Testis (tissue), 3 donors: ENCODE data around the gene COTL1. TPM values are rescaled to one million over a fixed set of nuclear protein-coding genes. Genes with fewer than 3 reads are reported as not detected.

Source experiments
- DNase-seq: peaks from one replicate; pipeline ENCODE4 v3.0.0-alpha.2; 2019
- H3K27ac ChIP-seq, 2 donors: fragments of 200-600 bp; sonication (generic); one replicate each; pipeline ENCODE4 v1.5.1; 2019
- H3K27me3 ChIP-seq: fragments of 200-600 bp; sonication (generic); one replicate; pipeline ENCODE4 v1.5.1; 2019
- H3K36me3 ChIP-seq: fragments of 200-600 bp; sonication (generic); one replicate; pipeline ENCODE4 v1.5.1; 2017; ENCODE audit warnings: low read depth; ENCODE audit errors: missing control alignments
- H3K4me1 ChIP-seq: fragments of 200-600 bp; sonication (generic); one replicate; pipeline ENCODE4 v1.5.1; 2019
- H3K4me3 ChIP-seq, 2 donors: fragments of 200-600 bp; sonication (generic); one replicate each; pipeline ENCODE4 v1.5.1; 2017 to 2019
- H3K9me3 ChIP-seq: fragments of 200-600 bp; sonication (generic); one replicate; pipeline ENCODE4 v1.5.1; 2017
- POLR2A ChIP-seq: fragments of 450-650 bp; IDR thresholded peaks from one replicate; pipeline ENCODE4 v1.6.1; 2017; ENCODE audit warnings: antibody characterized with exemption, mild to moderate bottlenecking, moderate library complexity
- WGBS, 2 donors: methylation state at CpG; one replicate each; pipeline ENCODE4 v1.1.5; 2018; 5-methylcytosine and 5-hydroxymethylcytosine counted together
- intact Hi-C: fragments of 100-400 bp; cut with DNase I; formaldehyde crosslinking; loops from one replicate; pipeline ENCODE4 v1.15.1; 2023; ENCODE audit warnings: low total_unique reads
- polyA plus RNA-seq: library from polyadenylated mRNA; stranded (reverse); fragments of 350-450 nt; fragmentation: Illumina TruSeq; extraction: RNeasy Lipid Tissue Mini Kit (QIAGEN cat#74804); gene quantifications from one replicate; pipeline ENCODE4 v1.2.3, GENCODE V29; 2014; ENCODE audit warnings: low read depth, low replicate concordance; ENCODE audit not compliant: insufficient read depth
- total RNA-seq, 2 donors: library from RNA; depleted of rRNA; stranded (reverse); fragments of >200 nt; gene quantifications; one replicate each; pipeline ENCODE4 v1.2.3, GENCODE V29; 2016
- TF ChIP-seq, protein P1 (sequence below), 3 experiments: fragments of 450-650 bp in 2 of 3; fragments of 200-600 bp in 1 of 3; sonication (generic) in 1 of 3; IDR thresholded peaks; one replicate each; pipeline ENCODE4 v1.5.1; 2016 to 2019; ENCODE audit warnings: antibody characterized with exemption in 3 of 3, mild to moderate bottlenecking in 2 of 3, moderate library complexity in 1 of 3

COTL1 gene
- total and polyA plus RNA-seq, 3 donors from 2014 or later: 56.9 to 124 (median 61.9) TPM

DNA sequence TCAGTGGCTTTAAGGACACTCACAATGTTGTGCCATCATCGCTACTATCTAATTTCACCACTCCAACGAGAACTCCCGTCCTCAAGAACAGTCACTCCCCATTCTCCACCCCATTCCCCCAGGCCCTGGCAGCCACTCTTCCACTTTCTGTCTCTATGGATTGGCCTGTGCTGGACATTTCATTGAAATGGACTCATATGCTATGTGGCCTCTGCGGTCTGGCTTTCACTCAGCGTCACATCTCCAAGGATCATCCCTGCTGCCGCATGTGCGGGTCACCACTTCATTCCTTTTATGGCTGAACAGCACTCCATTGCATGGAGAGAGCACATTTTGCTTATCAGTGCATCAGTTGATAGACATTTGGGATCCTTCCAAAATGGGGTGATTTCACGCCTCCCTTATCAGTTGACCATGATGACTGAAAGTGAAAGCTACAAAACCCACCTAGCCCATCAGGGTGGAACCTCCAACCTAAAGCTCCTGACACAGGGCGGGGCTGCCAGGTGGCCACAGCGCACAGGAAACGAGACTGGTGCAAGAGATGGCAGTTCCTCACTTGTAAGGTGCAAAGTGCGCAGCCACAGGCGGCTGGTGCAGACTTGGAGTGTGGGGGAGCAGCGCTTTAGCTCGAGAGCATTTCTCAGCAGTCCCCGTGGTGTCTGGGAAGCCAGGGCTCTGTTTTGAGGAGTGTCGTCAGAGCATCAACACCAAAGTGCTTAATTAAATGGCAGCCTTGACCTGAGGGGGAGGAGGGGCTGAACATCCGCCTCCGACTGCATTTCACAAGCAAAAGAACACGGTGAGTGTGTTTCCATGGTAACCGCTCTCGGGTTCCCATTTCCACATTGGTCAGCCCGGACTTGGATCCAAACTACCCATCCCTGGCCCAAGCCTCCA is 23.8 kb downstream of the COTL1 start:
- WGBS, 2 donors: 62 to 80% methylated on average over 20 to 23 of the region's 23 CpGs
- Histone ChIP-seq H3K4me3 (no peak overlapping the region), H3K27me3 (no peaks in the 10 kb centered on the region), H3K9me3 (no peaks in the 10 kb centered on the region), H3K4me1 (peaks cover 6% of the 10 kb centered on the region), H3K27ac (no peak overlapping the region), H3K36me3 (no peaks in the 10 kb centered on the region)
- TF ChIP-seq, protein P1, sequence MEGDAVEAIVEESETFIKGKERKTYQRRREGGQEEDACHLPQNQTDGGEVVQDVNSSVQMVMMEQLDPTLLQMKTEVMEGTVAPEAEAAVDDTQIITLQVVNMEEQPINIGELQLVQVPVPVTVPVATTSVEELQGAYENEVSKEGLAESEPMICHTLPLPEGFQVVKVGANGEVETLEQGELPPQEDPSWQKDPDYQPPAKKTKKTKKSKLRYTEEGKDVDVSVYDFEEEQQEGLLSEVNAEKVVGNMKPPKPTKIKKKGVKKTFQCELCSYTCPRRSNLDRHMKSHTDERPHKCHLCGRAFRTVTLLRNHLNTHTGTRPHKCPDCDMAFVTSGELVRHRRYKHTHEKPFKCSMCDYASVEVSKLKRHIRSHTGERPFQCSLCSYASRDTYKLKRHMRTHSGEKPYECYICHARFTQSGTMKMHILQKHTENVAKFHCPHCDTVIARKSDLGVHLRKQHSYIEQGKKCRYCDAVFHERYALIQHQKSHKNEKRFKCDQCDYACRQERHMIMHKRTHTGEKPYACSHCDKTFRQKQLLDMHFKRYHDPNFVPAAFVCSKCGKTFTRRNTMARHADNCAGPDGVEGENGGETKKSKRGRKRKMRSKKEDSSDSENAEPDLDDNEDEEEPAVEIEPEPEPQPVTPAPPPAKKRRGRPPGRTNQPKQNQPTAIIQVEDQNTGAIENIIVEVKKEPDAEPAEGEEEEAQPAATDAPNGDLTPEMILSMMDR (IDR thresholded peaks at IDR 0.05): no peak
- no peak for TF ChIP-seq POLR2A
- peak; percentile 45 for DNase-seq
- intact Hi-C loops: no loop called here

DNA sequence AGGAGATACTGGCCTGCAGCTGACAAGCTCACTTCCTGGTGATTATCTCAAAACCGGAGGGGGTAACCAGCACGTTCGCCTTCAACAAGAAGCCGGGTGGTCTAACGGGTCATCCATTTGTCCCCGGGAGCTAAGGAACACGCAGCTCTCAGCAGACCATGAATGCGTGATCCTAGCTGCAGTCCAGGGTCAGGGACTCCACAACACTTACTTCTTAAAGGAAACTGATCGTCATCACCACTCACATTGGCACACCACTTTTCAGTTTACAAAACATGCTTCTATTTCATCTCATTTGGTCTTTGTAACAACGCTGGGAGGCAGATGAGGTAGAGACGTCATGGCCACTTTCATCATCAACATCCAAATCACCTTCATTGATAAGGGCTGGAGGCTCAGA is 25.2 kb downstream of the COTL1 start:
- WGBS, 2 donors: 64 to 73% methylated on average over 9 to 11 of the region's 11 CpGs
- H3K27ac ChIP-seq: no peak overlapping the region
- no peaks in the 10 kb centered on the region for H3K36me3 ChIP-seq
- H3K27me3 ChIP-seq: no peaks in the 10 kb centered on the region
- TF ChIP-seq, protein P1 (IDR thresholded peaks at IDR 0.05): no peak
- no peak for TF ChIP-seq POLR2A
- no peak overlapping the region for H3K4me3 ChIP-seq
- intact Hi-C loops: no loop called here
- H3K4me1 ChIP-seq: peaks cover 4% of the 10 kb centered on the region
- H3K9me3 ChIP-seq: no peaks in the 10 kb centered on the region
- no peak for DNase-seq

DNA sequence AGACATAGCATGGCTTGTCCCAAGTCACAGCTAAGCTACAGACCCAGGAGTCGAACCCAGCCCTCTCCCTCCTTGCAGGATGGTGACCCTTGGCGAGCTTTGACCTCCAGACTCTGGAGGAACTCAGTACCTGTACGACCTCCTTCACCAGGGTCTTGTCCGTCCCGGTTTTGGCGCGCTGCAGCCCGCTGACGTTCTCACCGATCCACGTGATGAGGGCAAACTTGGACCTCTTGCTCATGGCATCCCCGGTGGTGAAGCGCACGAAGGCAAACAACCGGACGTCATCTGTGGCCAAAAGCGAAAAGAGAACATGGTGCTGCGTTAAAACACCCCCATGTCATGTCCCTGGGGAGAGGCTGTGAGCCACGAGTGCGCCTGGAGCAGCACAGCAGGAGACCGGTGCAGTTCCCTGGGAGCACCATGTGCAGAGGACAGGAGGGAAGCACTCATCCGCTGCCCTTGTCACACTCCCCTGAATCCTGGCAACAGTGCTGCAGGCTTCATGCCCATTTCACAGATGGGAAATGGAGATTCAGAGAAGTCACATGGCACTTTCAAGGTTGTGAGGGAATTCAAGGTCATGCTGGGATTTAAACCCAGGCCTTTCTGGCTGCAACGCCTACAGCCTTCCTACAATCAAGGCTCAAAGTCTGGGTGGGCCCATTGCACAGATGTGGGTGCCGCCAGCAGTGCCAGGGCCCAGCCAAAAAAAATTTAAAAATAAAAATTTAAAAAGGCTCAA is 27.7 kb downstream of the COTL1 start:
- Histone ChIP-seq H3K9me3 (no peaks in the 10 kb centered on the region), H3K27ac (no peak overlapping the region), H3K27me3 (no peaks in the 10 kb centered on the region), H3K4me1 (peaks cover 12% of the 10 kb centered on the region), H3K36me3 (no peaks in the 10 kb centered on the region), H3K4me3 (no peak overlapping the region)
- no peak for TF ChIP-seq POLR2A
- TF ChIP-seq, protein P1 (IDR thresholded peaks at IDR 0.05): no peak
- WGBS, 2 donors: 91 to 92% methylated on average over 21 to 24 of the region's 24 CpGs
- no peak for DNase-seq
- intact Hi-C loops: no loop called here

- no peak for TF ChIP-seq POLR2A
- TF ChIP-seq, protein P1 (IDR thresholded peaks at IDR 0.05): no peak
- no peak overlapping the region for H3K4me3 ChIP-seq
- intact Hi-C loops: no loop called here
- no peaks in the 10 kb centered on the region for H3K36me3 ChIP-seq
- WGBS, 2 donors: 93 to 96% methylated on average over 8 of the region's 8 CpGs
- H3K4me1 ChIP-seq: peaks cover 7% of the 10 kb centered on the region
- no peaks in the 10 kb centered on the region for H3K27me3 ChIP-seq
- no peak for DNase-seq
- H3K27ac ChIP-seq: no peak overlapping the region
- H3K9me3 ChIP-seq: no peaks in the 10 kb centered on the region
These were observed 28.9 kb downstream of the COTL1 start for GRCh38 chr16:84588991-84589390.
